ENCODE measurements around the gene CYS1. TPM values are rescaled to one million over a fixed set of nuclear protein-coding genes. Genes with fewer than 3 reads are reported as not detected.

CYS1 gene
- total and polyA plus RNA-seq, 2 of the 8 experiments (the other 6 are each of a cell fraction or from before 2014, with no cell fraction given): 0.09 to 0.13 TPM

DNA sequence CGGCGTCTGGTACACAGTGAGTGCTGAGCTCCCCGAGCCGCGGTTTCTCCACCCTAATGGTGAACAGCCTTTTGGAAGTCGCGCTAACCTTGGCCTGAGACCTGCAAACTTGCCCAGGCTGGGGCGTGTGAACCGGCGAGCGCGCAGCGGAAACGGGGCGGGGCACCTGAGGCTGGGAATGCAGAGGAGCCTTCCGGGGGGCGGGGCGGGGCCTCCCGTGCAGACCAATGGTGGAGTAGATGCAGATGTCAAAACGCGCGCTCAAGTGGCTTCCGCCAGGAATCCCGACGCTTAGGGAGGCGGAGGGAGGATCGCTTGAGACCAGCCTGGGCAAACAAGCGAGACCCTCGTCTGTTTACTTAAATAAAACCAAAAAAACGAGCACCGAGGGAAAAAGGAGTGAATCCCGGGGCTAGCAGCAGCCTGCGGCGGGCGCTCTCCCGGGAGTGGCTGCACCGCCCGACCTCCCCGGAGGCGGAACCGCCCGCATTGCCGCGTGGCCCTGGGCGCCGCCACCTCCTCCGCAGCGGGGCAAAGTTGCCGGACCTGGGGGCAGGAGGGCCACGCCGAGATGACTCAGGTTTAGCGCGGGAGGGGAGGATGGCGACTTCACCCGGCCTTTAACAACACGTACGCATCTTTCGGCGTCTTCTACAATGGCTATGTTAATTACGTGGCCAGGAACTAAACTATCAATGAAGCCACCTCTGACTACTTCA lies 40.1 kb upstream of the CYS1 start:
- Histone ChIP-seq H3K36me3 (ENCODE audit: control insufficient read depth in 2 of 4, insufficient read depth in 4 of 4, low read length in 3 of 4) (peaks cover 5 to 18% (median 12%) of the 10 kb centered on the region in 4 experiments), H3K79me2 (ENCODE audit: control insufficient read depth in 1 of 2, insufficient read depth in 2 of 2, low read length in 2 of 2) (peaks cover 0 to 34% of the 10 kb centered on the region in 2 experiments; a peak in 3 of 4 replicates), H3K9me3 (ENCODE audit: insufficient read depth in 2 of 2, low read depth in 1 of 2, low read length in 1 of 2) (no peaks in the 10 kb centered on the region), H3K4me2 (ENCODE audit: insufficient read depth in 1 of 2, low read depth in 2 of 2, low read length in 2 of 2) (peak overlapping the region; percentile 82 to 92), H3K79me1 (ENCODE audit: low read depth, low read length) (peaks cover 9% of the 10 kb centered on the region), H2BK5ac (ENCODE audit: low read depth, low read length) (peak overlapping the region; percentile 82), H3K9ac (replicated peaks in 1 of 4; ENCODE audit: extremely low read depth in 1 of 4, low read depth in 3 of 4, low read length in 3 of 4) (peak overlapping the region; percentile 78 to 87 (median 84)), H4K8ac (ENCODE audit: extremely low read depth, insufficient read depth, low read length) (peak overlapping the region; percentile 92; the same call in 1 of the 2 replicates), H2AFZ (ENCODE audit: low read length) (peak overlapping the region; percentile 74; the same call in 1 of the 2 replicates), H3K27ac (ENCODE audit: low read depth, low read length) (peak overlapping the region; percentile 86), H3K23ac (ENCODE audit: insufficient read length) (no peak overlapping the region), H4K20me1 (replicated peaks in 1 of 2; ENCODE audit: control insufficient read depth in 1 of 2, insufficient read depth in 2 of 2, low read length in 2 of 2) (peaks cover 6% of the 10 kb centered on the region in 2 experiments), H3K56ac (replicated peaks; ENCODE audit: insufficient read length, low read depth, low read length) (peak overlapping the region; percentile 61), H3K4ac (replicated peaks; ENCODE audit: insufficient read length, low read depth, low read length) (peak overlapping the region; percentile 17), H4K91ac (replicated peaks; ENCODE audit: insufficient read length, low read length) (peak overlapping the region; percentile 72), H2BK120ac (replicated peaks; ENCODE audit: low read depth, low read length) (peak overlapping the region; percentile 78), H2BK20ac (ENCODE audit: low read length) (no peak overlapping the region), H3K18ac (ENCODE audit: extremely low read depth, low read length) (peak overlapping the region; percentile 75; the same call in 1 of the 2 replicates), H2BK12ac (ENCODE audit: low read depth, low read length) (peak overlapping the region; percentile 30; the same call in 1 of the 2 replicates), H3K4me3 (ENCODE audit: extremely low read depth in 1 of 4, insufficient read depth in 2 of 4, low read depth in 3 of 4, low read length in 4 of 4) (peak overlapping the region; percentile 68 to 96 (median 82)), H3K14ac (ENCODE audit: insufficient read length) (no peak overlapping the region), H3K23me2 (ENCODE audit: low read depth, low read length) (peaks cover 13% of the 10 kb centered on the region), H3K27me3 (replicated peaks in 1 of 4; ENCODE audit: control insufficient read depth in 3 of 4, extremely low read depth in 1 of 4, insufficient read depth in 3 of 4, low read length in 3 of 4) (no peaks in the 10 kb centered on the region), H2BK15ac (ENCODE audit: low read length) (0 out of 2 replicates have a peak overlapping the region, but pooled peaks have one; percentile 23), H2AK5ac (ENCODE audit: low read depth, low read length) (0 out of 2 replicates have a peak overlapping the region, but pooled peaks have one; percentile 46), H4K5ac (ENCODE audit: insufficient read length, low read depth, low read length) (peak overlapping the region; percentile 72), H3K4me1 (replicated peaks in 1 of 4; ENCODE audit: control insufficient read depth in 3 of 4, insufficient read depth in 4 of 4, low read length in 3 of 4) (peaks cover 1 to 4% (median 4%) of the 10 kb centered on the region in 4 experiments; a peak in 4 of 7 replicates)
- FAIRE-seq (no peak), DNase-seq (ENCODE audit: low read depth in 1 of 2, low spot score in 2 of 2) (peak; percentile 84 to 97)
- WGBS, 2 experiments (ENCODE audit: extremely low coverage in 1 of 2, insufficient coverage in 1 of 2, insufficient read length in 1 of 2, insufficient replicate concordance in 2 of 2, low coverage in 1 of 2, low lambda C conversion rate in 2 of 2, missing lambda C conversion rate in 1 of 2): 2% methylated on average over 39 of the region's 60 CpGs; no CpG with 5 or more reads in 1 of the 2 experiments
- ChIA-PET POLR2A (ENCODE audit: partially characterized antibody) (interaction anchor here (0.5 to 8.9 kb wide), 8 partner anchors 14 to 326 kb away, joined by 3 to 87 read pairs (median 4); no protein-coding TSS in a partner anchor), CTCF (ENCODE audit: partially characterized antibody) (interaction anchor here (0.9 to 1.9 kb wide), 5 partner anchors 22 to 312 kb away, joined by 3 to 7 read pairs (median 3); no protein-coding TSS in a partner anchor)
- TF ChIP-seq TAF7 (optimal IDR thresholded peaks at IDR 0.05; ENCODE audit: borderline replicate concordance, low read depth, low read length): peak; percentile 52
- TF ChIP-seq RBBP5 (IDR thresholded peaks at IDR 0.05; ENCODE audit: borderline replicate concordance, low read depth, low read length): peak; percentile 73; the same call in 1 of the 2 replicates
- TF ChIP-seq KDM5A (IDR thresholded peaks at IDR 0.05; ENCODE audit: low read length): no peak
- TF ChIP-seq, protein P1, sequence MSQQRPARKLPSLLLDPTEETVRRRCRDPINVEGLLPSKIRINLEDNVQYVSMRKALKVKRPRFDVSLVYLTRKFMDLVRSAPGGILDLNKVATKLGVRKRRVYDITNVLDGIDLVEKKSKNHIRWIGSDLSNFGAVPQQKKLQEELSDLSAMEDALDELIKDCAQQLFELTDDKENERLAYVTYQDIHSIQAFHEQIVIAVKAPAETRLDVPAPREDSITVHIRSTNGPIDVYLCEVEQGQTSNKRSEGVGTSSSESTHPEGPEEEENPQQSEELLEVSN (IDR thresholded peaks at IDR 0.05): peak; percentile 85
- TF ChIP-seq POLR2A (IDR thresholded peaks at IDR 0.05; ENCODE audit: control extremely low read depth in 1 of 2, low read depth in 2 of 2, low read length in 2 of 2): peak; percentile 71 to 91
- TF ChIP-seq, protein P2, sequence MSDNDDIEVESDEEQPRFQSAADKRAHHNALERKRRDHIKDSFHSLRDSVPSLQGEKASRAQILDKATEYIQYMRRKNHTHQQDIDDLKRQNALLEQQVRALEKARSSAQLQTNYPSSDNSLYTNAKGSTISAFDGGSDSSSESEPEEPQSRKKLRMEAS (IDR thresholded peaks at IDR 0.05): peak; percentile 90
- peak; percentile 91 for TF ChIP-seq POLR2AphosphoS5 (IDR thresholded peaks at IDR 0.05; ENCODE audit: low read depth, low read length)

Data from H1 (cell line).